GM15510 (cell line): Measurements from ENCODE around the gene CCDC90B.

ENCODE experiments used
- POLR2A ChIP-seq: IDR thresholded peaks from 3 replicates; pipeline ENCODE4 v1.6.1; 2011; ENCODE audit warnings: borderline replicate concordance; ENCODE audit not compliant: insufficient read length; ENCODE audit errors: extremely low read depth

The CCDC90B gene

DNA sequence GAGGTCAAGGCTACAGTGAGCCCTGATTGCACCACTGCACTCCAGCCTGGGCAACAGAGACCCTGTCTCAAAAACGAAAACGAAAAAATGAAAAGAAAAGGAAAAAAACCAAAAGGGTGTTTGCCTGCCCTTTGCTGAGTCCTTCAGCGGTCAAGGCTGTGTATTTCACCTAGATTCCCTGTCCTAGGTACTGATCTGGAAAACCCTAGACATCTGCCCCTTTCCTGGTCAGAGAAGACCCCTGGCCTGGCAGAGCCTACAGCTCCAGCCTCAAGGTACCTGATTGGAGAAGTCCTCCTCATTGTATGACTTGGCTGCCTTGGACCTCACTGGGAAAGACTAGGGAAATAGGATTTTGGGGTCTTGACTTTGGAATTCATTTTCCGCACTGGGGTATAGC lies 8.0 kb upstream of the CCDC90B start:
- TF ChIP-seq POLR2A, result no peak

DNA sequence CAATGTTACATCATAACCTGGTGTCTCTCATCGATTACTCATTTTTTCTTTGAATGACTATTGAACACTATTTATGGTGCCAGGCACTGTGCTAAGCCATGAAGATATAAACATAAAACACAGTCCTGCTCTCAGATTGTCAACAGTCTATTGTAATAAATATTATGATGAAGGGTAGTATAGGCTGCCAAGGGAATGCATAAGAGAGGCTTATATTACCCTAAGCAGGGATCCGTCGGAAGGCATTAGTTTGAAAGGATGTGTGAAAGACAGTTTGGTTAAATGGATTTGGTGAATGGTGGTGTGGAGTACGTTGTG lies 7.2 kb upstream of the CCDC90B start:
- TF ChIP-seq POLR2A, result no peak

- TF ChIP-seq POLR2A, result no peak
Observed at GRCh38 chr11:83292709-83293456, 6.7 kb upstream of the CCDC90B start.

DNA sequence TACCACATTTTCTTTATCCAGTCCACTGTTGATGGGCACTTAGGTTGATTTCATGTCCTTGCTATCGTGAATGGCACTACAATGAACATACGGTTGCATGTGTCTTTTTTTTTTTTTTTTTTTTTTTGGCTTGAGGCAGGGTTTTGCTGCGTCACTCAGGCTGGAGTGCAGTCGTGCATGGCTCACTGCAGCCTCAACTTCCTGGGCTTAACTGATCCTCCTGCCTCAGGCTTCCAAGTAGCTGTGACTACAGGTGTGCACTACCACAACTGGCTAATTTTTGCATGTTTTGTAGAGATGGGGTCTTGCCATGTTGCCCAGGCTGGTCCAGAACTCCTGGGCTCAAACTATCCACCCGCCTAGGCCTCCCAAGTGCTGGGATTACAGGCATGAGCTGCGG lies 1.5 kb upstream of the CCDC90B start:
- no peak for TF ChIP-seq POLR2A

DNA sequence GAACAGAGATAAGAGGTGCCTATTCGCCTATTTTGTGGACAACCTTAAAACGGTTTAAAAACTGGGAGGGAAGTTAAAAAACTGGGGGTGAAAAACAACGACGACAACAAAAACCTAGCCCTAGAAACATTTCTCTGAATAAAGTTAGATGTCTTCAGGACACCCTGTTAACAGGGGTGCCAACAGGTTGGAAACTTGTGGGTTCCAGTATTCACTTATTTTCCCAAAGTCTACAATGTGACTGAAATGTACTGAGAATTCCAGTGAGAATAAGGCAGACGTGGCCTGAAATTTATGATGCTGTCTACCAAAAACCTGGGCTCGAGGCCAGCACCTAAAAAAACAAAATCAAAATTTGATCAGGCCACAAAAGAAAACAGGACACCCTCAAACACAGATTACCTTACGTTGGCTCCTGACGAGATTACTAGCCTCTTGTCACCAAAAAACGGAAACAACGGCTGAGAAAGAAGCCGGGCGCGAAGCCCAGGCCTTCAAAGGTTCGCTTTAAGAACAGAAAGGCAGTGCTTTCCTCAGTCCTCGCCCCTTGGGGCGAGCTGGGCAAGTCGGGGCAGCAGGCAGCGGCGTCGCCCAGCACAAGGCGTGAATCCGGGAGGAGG lies 906 bp downstream of the CCDC90B start:
- no peak for TF ChIP-seq POLR2A

DNA sequence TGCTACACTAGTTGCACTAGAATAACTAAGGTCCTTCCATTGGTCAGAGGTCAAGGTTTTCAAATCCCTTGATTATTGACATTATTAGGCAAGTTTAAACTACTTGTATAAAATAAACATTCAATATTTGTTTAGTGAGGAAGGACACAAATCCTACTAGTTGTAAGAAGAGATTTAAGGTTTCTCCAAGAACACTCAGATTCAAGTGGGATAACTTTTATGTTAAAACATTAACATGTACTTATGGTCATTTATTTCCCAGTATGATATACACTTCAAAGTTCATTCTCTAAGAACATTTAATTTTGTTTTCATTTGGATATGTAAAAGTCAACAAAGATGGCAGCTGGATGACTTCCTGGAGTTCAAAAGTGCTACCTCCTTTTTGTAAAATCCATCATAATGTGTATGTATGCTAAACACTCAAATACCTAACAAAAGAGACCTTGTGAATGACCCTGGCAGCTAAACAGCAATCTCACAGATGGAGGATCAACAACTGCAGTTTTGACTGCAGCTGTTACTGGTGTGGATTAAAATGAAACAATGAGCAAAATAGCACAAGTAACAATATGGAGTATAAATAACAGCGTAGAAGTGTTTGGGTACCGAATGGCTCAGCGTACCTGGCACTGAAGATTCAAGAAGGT lies 1.5 kb downstream of the CCDC90B start:
- TF ChIP-seq POLR2A, result no peak

- TF ChIP-seq POLR2A, result no peak
Observed at GRCh38 chr11:83282084-83282716, 4.0 kb downstream of the CCDC90B start.

DNA sequence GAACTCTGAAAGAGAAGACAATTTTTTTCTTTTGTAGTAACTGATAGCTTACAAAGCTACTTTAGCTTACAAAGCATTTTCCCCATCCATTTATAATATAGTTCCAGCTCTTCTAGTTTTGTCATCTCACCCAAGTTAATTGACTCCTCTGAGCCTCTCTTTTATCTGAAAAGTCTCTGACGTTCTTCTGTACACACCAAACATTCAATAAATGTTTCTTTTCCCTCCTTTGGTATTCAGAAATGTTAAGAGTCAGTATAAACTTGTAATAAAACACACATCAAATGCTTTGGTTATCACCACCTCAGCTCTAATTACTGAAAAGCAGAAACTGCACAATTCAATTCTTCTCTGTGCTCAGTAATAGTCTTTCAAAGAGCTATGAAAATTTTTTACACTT lies 5.9 kb downstream of the CCDC90B start:
- TF ChIP-seq POLR2A, result no peak

DNA sequence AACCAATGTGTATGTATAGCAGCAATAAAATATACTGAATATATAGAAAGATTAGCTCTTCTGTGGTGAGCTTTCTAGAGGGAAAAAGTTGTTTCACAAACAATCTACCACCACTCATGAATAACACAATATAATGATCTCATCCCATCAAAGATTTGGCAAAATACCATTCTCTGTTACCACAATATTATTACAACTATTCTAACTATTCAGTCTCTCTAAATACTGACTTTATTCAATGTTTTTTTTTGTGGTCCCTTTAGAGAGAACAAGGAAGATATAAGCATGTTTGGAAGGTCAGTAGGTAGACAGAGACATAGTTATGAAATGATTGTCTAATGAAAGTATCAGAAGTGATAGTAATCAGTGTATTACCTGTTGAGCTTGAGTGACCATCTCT lies 7.8 kb downstream of the CCDC90B start:
- no peak for TF ChIP-seq POLR2A

- TF ChIP-seq POLR2A, result no peak
Observed at GRCh38 chr11:83275888-83276641, 10.1 kb downstream of the CCDC90B start.

DNA sequence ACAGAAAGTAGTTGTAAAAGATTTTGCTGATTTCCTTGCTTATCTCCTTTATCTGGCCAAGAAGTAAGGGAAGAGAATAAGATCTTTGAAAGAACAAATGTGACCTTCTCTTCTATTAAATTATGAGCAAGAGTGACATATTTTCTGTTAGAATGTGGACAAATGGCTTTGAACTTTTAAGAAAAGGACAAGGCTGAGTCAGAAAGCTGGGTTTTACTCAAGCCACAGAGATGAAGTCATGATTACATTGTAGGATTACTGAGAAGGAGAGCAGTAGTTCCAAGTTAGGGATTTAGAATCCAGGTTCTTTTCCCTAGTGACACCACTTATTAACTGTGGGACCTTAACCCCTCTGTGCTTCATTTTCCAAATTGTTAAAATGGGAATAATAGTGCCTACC lies 13.5 kb downstream of the CCDC90B start:
- no peak for TF ChIP-seq POLR2A

DNA sequence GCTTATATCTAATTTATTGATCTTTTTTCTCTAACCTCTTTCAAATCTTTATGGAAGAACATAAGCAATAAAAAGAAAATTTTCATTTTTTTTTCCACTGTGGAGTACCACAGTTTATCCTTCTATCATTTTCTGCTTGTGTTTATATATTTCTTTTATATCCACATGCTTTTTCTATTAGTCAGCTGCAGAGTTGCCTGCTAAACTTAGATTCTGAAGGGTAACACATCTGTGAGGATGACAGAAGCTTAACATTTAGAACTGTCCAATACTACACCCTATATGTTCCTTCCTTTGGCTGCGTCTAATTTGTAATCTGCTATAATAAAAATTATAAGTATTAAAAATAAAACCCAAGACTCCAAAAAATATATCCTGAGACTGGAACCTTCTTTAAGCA lies 20.8 kb downstream of the CCDC90B start:
- no peak for TF ChIP-seq POLR2A

DNA sequence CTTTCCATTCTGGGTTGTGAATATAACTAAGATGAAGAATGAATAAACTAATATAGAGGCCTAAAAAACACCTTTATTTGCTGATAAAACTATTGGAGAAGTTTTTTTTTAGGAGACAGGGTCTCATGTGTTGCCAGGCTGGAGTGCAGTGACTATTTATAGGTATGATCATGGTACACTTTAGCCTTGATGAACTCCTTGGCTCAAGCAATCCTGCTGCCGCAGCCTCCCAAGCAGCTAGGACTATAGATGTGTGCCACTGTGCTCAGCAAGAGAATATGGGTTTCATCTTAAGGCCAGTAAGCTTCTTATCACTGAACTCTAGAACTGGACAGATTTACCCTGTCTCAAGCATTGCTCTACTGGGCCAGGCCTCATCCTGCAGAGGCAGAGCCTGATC lies 26.6 kb downstream of the CCDC90B start:
- TF ChIP-seq POLR2A, result no peak

DNA sequence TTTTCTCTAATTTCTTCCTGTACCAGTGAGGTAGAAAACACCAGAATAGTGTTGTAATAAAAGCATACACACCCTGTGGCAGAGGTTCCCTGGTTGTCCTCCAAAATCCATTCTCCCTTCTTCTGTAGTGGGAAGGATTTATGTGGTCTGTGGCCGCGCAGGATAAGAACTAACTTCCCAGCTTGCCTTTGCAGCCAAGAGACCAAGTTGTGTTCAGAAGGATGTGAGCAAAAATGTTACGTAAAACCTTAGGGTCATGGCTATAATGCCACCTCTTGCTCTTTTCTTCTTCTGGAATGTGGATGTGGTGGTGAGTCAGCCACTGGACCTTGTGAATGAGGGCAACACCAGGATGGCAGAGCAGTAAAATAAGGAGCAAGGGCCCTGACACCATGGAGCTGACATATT lies 28.4 kb downstream of the CCDC90B start:
- TF ChIP-seq POLR2A, result no peak
